Esophagus muscularis mucosa (tissue), 4 donors: ENCODE measurements around the gene ARHGAP24. TPM values are rescaled to one million over a fixed set of nuclear protein-coding genes. Genes with fewer than 3 reads are reported as not detected.

Experiments used
- DNase-seq: peaks from one replicate; pipeline ENCODE4 v3.0.0-alpha.2; 2017; ENCODE audit errors: extremely low spot score
- H3K27ac ChIP-seq, 4 donors: fragments of 200-600 bp; sonication (generic); replicated peaks in 1 of 4; 1 replicate in 3 of 4; 2 replicates in 1 of 4; pipeline ENCODE4 v1.5.1; 2016 to 2019; ENCODE audit warnings: mild to moderate bottlenecking in 1 of 4
- H3K27me3 ChIP-seq, 4 donors: fragments of 200-600 bp; sonication (generic); one replicate each; pipeline versions ENCODE4 v1.5.1 to v1.6.0; 2016 to 2019
- H3K36me3 ChIP-seq, 4 donors: fragments of 200-600 bp; sonication (generic); one replicate each; pipeline ENCODE4 v1.5.1; 2016 to 2019
- H3K4me1 ChIP-seq, 4 donors: fragments of 200-600 bp; sonication (generic); one replicate each; pipeline ENCODE4 v1.5.1; 2016 to 2019
- H3K4me3 ChIP-seq, 4 donors: fragments of 200-600 bp; sonication (generic); 1 replicate in 2 of 4; 2 replicates in 2 of 4; pipeline ENCODE4 v1.5.1; 2016 to 2019; ENCODE audit warnings: mild to moderate bottlenecking in 4 of 4, moderate library complexity in 1 of 4
- H3K9me3 ChIP-seq, 4 donors: fragments of 200-600 bp; sonication (generic); 1 replicate in 3 of 4; 2 replicates in 1 of 4; pipeline ENCODE4 v1.5.1; 2016 to 2019
- CTCF ChIP-seq, 3 experiments: fragments of 200-600 bp in 2 of 3; fragments of 450-650 bp in 1 of 3; sonication (generic) in 2 of 3; IDR thresholded peaks; one replicate each; pipeline ENCODE4 v1.5.1; 2017 to 2019; ENCODE audit warnings: antibody characterized with exemption in 3 of 3, mild to moderate bottlenecking in 2 of 3, moderate library complexity in 1 of 3
- EP300 ChIP-seq: sonication (generic); formaldehyde crosslinking; IDR thresholded peaks from one replicate; pipeline ENCODE4 v1.6.1; 2017; ENCODE audit warnings: antibody characterized with exemption
- POLR2A ChIP-seq: fragments of 450-650 bp; IDR thresholded peaks from one replicate; pipeline ENCODE4 v1.6.1; 2017; ENCODE audit warnings: antibody characterized with exemption, moderate library complexity, mild to moderate bottlenecking, low read depth
- POLR2AphosphoS5 ChIP-seq, 2 donors: sonication (generic); formaldehyde crosslinking; IDR thresholded peaks; one replicate each; pipeline ENCODE4 v1.6.1; 2017; ENCODE audit warnings: antibody characterized with exemption in 2 of 2
- WGBS: methylation state at CpG from one replicate; pipeline ENCODE4 v1.1.5; 2018; 5-methylcytosine and 5-hydroxymethylcytosine counted together
- intact Hi-C: fragments of 100-400 bp; cut with DNase I; formaldehyde crosslinking; loops from one replicate; pipeline ENCODE4 v1.15.1; 2023
- total RNA-seq, 4 donors: library from RNA; depleted of rRNA; stranded (reverse); fragments of >200 nt; gene quantifications; one replicate each; pipeline versions ENCODE4 v1.1.0 to v1.2.1, GENCODE V29; 2016

ARHGAP24 gene
- total RNA-seq, 4 donors from 2014 or later, result 17.6 to 30.2 (median 23.6) TPM

DNA sequence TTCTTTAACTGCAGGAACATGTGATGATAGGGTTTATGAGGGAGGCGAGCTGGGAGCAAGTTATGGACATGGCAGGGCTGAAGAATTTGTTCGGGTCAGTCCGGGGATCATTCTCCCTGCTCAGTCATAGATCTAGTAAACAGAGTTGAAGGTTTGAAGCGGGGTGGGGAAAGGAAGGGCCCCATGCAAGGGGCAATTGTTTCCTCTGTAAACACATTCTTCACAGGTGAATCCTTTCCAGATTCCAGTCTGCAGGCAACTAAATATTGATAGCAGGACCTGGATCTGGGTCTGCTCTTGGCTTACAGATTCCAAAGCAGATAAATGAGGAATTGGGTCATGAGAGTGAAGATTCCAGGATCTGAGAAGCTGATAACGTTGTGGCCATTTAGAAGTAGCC, 44.3 kb upstream of the ARHGAP24 start:
- TF ChIP-seq CTCF (IDR thresholded peaks at IDR 0.05) (no peak), POLR2AphosphoS5 (IDR thresholded peaks at IDR 0.05) (no peak), POLR2A (no peak), EP300 (no peak)
- Histone ChIP-seq H3K27me3 (peaks cover 0 to 6% (median 0%) of the 10 kb centered on the region in 4 donors), H3K4me3 (no peak overlapping the region), H3K4me1 (peaks cover 0 to 2% (median 0%) of the 10 kb centered on the region in 4 donors), H3K36me3 (no peaks in the 10 kb centered on the region), H3K27ac (no peak overlapping the region), H3K9me3 (peaks cover 0 to 3% (median 0%) of the 10 kb centered on the region in 4 donors)
- DNase-seq, result no peak
- intact Hi-C loops, result no loop called here
- WGBS, result 55% methylated on average over 5 of the region's 5 CpGs

- Histone ChIP-seq H3K4me1 (no peaks in the 10 kb centered on the region), H3K27ac (no peak overlapping the region)
- 94% methylated on average over 3 of the region's 3 CpGs for WGBS
These were observed 43.8 kb upstream of the ARHGAP24 start for GRCh38 chr4:85431156-85431555.

DNA sequence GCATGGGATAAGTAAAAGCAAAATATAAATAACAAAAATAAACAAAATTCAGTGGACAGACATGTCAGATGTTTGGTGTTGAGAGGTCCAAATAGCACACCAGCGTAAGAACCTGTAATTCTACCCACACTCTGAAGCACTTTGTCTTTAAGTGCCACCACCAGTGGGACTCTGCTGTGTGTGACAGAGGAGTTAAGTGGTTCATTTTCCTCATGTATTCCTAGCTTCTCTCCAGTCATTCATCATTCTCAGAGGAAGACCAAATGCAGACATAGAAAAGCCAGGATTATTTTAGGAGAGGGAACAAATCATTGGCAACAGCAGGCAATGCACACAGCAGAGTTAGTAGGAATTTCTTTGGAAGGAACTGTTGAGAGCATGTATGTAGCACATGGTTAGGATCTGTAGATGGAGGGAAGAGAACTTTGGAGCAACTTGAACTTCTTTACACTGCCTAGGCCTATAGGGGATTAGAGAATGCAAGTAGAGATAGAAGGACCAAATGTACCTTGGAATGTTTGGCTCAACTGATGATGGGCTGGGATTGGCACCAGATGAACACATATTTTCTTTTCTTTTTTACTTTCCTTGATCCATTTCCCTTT, 43.0 kb upstream of the ARHGAP24 start:
- no peak overlapping the region for H3K4me3 ChIP-seq
- H3K36me3 ChIP-seq, result no peaks in the 10 kb centered on the region
- intact Hi-C loops, result no loop called here
- H3K27ac ChIP-seq, result no peak overlapping the region
- H3K27me3 ChIP-seq, result peaks cover 0 to 6% (median 0%) of the 10 kb centered on the region in 4 donors
- WGBS, result 95% methylated on average over 1 of the region's 1 CpG
- H3K9me3 ChIP-seq, result peaks cover 0 to 3% (median 0%) of the 10 kb centered on the region in 4 donors
- H3K4me1 ChIP-seq, result no peaks in the 10 kb centered on the region
- TF ChIP-seq CTCF (IDR thresholded peaks at IDR 0.05) (no peak), POLR2A (no peak), EP300 (no peak), POLR2AphosphoS5 (IDR thresholded peaks at IDR 0.05) (no peak)
- no peak for DNase-seq

More at GRCh38 chr4:85431156-85431555, 43.8 kb upstream of the ARHGAP24 start:
- H3K9me3 ChIP-seq, result peaks cover 0 to 3% (median 0%) of the 10 kb centered on the region in 4 donors
- TF ChIP-seq POLR2AphosphoS5 (IDR thresholded peaks at IDR 0.05) (no peak), EP300 (no peak), POLR2A (no peak), CTCF (IDR thresholded peaks at IDR 0.05) (no peak)
- intact Hi-C loops, result no loop called here
- H3K36me3 ChIP-seq, result no peaks in the 10 kb centered on the region
- H3K4me3 ChIP-seq, result no peak overlapping the region
- H3K27me3 ChIP-seq, result peaks cover 0 to 6% (median 0%) of the 10 kb centered on the region in 4 donors
- no peak for DNase-seq

DNA sequence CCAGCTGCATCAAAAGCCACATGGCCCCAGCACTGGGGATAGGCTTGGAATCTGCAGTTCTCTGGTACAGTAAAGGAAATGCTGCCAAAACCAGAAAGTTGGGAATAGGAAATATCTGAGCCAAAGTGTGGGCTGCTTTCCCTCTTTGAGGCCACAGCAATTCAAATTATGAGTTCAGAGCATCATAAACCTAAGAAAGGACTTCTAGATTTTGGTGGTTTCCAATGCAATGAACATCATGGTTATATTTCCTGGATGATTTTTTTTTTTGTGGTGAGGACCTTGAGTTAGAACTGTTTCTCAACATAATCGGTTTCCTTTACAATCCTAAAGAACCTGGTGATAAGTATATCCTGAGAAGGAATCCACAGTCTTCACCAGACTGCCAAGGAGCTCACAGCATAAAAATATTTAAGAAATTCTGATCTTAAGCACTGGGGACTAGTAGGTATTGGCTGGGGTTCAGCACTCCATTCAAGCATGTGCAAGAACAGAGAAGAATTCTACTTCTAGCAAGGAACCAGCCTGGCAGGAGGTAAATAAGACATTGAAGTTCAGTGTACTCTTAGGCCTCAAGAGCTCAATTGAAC, 29.8 kb upstream of the ARHGAP24 start:
- Histone ChIP-seq H3K27ac (no peak overlapping the region), H3K36me3 (no peaks in the 10 kb centered on the region), H3K4me1 (no peaks in the 10 kb centered on the region), H3K4me3 (no peak overlapping the region), H3K9me3 (no peaks in the 10 kb centered on the region), H3K27me3 (no peaks in the 10 kb centered on the region)
- DNase-seq, result no peak
- whole genome bisulfite sequencing, result 58% methylated on average over 1 of the region's 1 CpG
- TF ChIP-seq POLR2A, result no peak
- intact Hi-C loops, result no loop called here

- TF ChIP-seq POLR2AphosphoS5 (IDR thresholded peaks at IDR 0.05) (no peak), CTCF (IDR thresholded peaks at IDR 0.05) (no peak), POLR2A (no peak), EP300 (no peak)
- no peak for DNase-seq
- H3K36me3 ChIP-seq, result no peaks in the 10 kb centered on the region
- intact Hi-C loops, result no loop called here
- no peak overlapping the region for H3K27ac ChIP-seq
- no peaks in the 10 kb centered on the region for H3K9me3 ChIP-seq
- no peaks in the 10 kb centered on the region for H3K27me3 ChIP-seq
- no peak overlapping the region for H3K4me3 ChIP-seq
- WGBS, result 75% methylated on average over 2 of the region's 2 CpGs
- H3K4me1 ChIP-seq, result no peaks in the 10 kb centered on the region
These were observed 28.6 kb upstream of the ARHGAP24 start for GRCh38 chr4:85446141-85446861.
